GM18511 (cell line): Measurements from ENCODE around the gene ALDOB.

Experiments
- ATAC-seq: cut with Tn5 transposase; IDR thresholded peaks from one replicate; pipeline ENCODE4 v1.9.1; 2021; ENCODE audit warnings: mild to moderate bottlenecking, moderate library complexity; ENCODE audit not compliant: unreplicated experiment

The ALDOB gene

GRCh38 chr9:101435601-101436079, at the start of gene ALDOB:
Gene ALDOB, minus strand, starts transcription at chr9:101435774. Its CDS starts 4,887 bp downstream, at chr9:101430887.
- no peak for ATAC-seq

GRCh38 chr9:101484046-101484445, 48.5 kb upstream of the ALDOB start:
- ATAC-seq, result no peak

GRCh38 chr9:101481261-101481660, 45.7 kb upstream of the ALDOB start:
- ATAC-seq, result no peak

- ATAC-seq, result no peak
Observed at GRCh38 chr9:101480386-101480785, 44.8 kb upstream of the ALDOB start.

- ATAC-seq, result no peak
Observed at GRCh38 chr9:101479338-101480030, 43.9 kb upstream of the ALDOB start.

GRCh38 chr9:101478906-101479305, 43.3 kb upstream of the ALDOB start:
- ATAC-seq, result no peak

- no peak for ATAC-seq
Observed at GRCh38 chr9:101478444-101478843, 42.9 kb upstream of the ALDOB start.

- ATAC-seq, result no peak
Observed at GRCh38 chr9:101477736-101478135, 42.2 kb upstream of the ALDOB start.

GRCh38 chr9:101477214-101477613, 41.6 kb upstream of the ALDOB start:
- no peak for ATAC-seq

GRCh38 chr9:101476576-101477208, 41.1 kb upstream of the ALDOB start:
- no peak for ATAC-seq

- ATAC-seq, result no peak
Observed at GRCh38 chr9:101472891-101473290, 37.3 kb upstream of the ALDOB start.

- ATAC-seq, result no peak
Observed at GRCh38 chr9:101470929-101471328, 35.4 kb upstream of the ALDOB start.

GRCh38 chr9:101470021-101470420, 34.4 kb upstream of the ALDOB start:
- ATAC-seq, result no peak

GRCh38 chr9:101469026-101469425, 33.5 kb upstream of the ALDOB start:
- no peak for ATAC-seq

GRCh38 chr9:101468116-101468515, 32.5 kb upstream of the ALDOB start:
- ATAC-seq, result no peak

GRCh38 chr9:101467690-101468089, 32.1 kb upstream of the ALDOB start:
- ATAC-seq, result no peak

GRCh38 chr9:101466863-101467262, 31.3 kb upstream of the ALDOB start:
- no peak for ATAC-seq

- ATAC-seq, result no peak
Observed at GRCh38 chr9:101465326-101465915, 29.8 kb upstream of the ALDOB start.

GRCh38 chr9:101463397-101463796, 27.8 kb upstream of the ALDOB start:
- ATAC-seq, result peak; percentile 46

- no peak for ATAC-seq
Observed at GRCh38 chr9:101462558-101462957, 27.0 kb upstream of the ALDOB start.

GRCh38 chr9:101460965-101461364, 25.4 kb upstream of the ALDOB start:
- no peak for ATAC-seq
